AG04450 (cell line): ENCODE data around the gene PHACTR4. TPM values are rescaled to one million over a fixed set of nuclear protein-coding genes. Genes with fewer than 3 reads are reported as not detected.

Experiments used
- CTCF ChIA-PET: fragments of 300-600, 350-600 bp; formaldehyde crosslinking; extraction: SDS; loops from one replicate; lab custom pipeline; 2022; ENCODE audit warnings: antibody characterized with exemption, inconsistent platforms; lab: Charles Lee
- POLR2A ChIA-PET: fragments of 350-600 bp; formaldehyde crosslinking; extraction: SDS; loops from one replicate; lab custom pipeline; 2021; ENCODE audit warnings: antibody characterized with exemption, inconsistent platforms; lab: Yijun Ruan, JAX
- DNase-seq: peaks from one replicate; pipeline ENCODE4 v3.0.0-alpha.2; 2011; ENCODE audit warnings: low read depth, low spot score
- H3K27ac ChIP-seq: one replicate; pipeline ENCODE4 v1.5.1; 2012; ENCODE audit warnings: low read depth, low read length, control low read depth
- H3K27me3 ChIP-seq: one replicate; pipeline ENCODE4 v1.6.0; 2012; ENCODE audit warnings: low read length; ENCODE audit not compliant: control insufficient read depth, insufficient read depth
- H3K4me3 ChIP-seq: 2 replicates; pipeline ENCODE4 v1.5.1; 2011; ENCODE audit warnings: mild to moderate bottlenecking, low read depth, low read length, control low read depth
- H3K9me3 ChIP-seq: 2 replicates; pipeline ENCODE4 v1.5.1; 2012; ENCODE audit warnings: low read length; ENCODE audit not compliant: control insufficient read depth, insufficient read depth
- polyA plus RNA-seq: library from polyadenylated mRNA; depleted of rRNA; stranded (reverse); fragments of >200 nt; gene quantifications from 2 replicates; pipeline ENCODE4 v1.2.3, GENCODE V29; 2011
- TF ChIP-seq, protein P1 (sequence below): IDR thresholded peaks from 2 replicates; pipeline ENCODE4 v1.5.1; 2011; ENCODE audit warnings: low read depth, low read length, control low read depth, inconsistent platforms

PHACTR4 gene
- polyA plus RNA-seq, 1 experiment, result 12.3 TPM

- TF ChIP-seq, protein P1, sequence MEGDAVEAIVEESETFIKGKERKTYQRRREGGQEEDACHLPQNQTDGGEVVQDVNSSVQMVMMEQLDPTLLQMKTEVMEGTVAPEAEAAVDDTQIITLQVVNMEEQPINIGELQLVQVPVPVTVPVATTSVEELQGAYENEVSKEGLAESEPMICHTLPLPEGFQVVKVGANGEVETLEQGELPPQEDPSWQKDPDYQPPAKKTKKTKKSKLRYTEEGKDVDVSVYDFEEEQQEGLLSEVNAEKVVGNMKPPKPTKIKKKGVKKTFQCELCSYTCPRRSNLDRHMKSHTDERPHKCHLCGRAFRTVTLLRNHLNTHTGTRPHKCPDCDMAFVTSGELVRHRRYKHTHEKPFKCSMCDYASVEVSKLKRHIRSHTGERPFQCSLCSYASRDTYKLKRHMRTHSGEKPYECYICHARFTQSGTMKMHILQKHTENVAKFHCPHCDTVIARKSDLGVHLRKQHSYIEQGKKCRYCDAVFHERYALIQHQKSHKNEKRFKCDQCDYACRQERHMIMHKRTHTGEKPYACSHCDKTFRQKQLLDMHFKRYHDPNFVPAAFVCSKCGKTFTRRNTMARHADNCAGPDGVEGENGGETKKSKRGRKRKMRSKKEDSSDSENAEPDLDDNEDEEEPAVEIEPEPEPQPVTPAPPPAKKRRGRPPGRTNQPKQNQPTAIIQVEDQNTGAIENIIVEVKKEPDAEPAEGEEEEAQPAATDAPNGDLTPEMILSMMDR, result no peak
- no peaks in the 10 kb centered on the region for H3K9me3 ChIP-seq
- ChIA-PET POLR2A (no interaction called here), CTCF (interaction anchor here (0.6 kb wide), 1 partner anchor 28 kb away, joined by 3 read pairs; no protein-coding TSS in a partner anchor)
- no peak overlapping the region for H3K4me3 ChIP-seq
- DNase-seq, result no peak
- H3K27me3 ChIP-seq, result no peaks in the 10 kb centered on the region
- no peak overlapping the region for H3K27ac ChIP-seq
Measured at GRCh38 chr1:28503117-28503516, 133.6 kb downstream of the PHACTR4 start.

- TF ChIP-seq, protein P1, result 0 out of 2 replicates have a peak, but pooled peaks have one; percentile 4
- POLR2A ChIA-PET, result interaction anchor here (0.5 to 2.8 kb wide), 20 partner anchors 10 to 681 kb away, joined by 3 to 15 read pairs (median 4); partner anchors contain the start of genes MED18, PHACTR4 and RNU11
- DNase-seq, result peak; percentile 98
- H3K4me3 ChIP-seq, result peak within 1 kb of the TSS; percentile 95
- H3K9me3 ChIP-seq, result no peaks in the 10 kb centered on the region
- H3K27me3 ChIP-seq, result no peaks in the 10 kb centered on the region
- CTCF ChIA-PET, result interaction anchor here (1.0 kb wide), 1 partner anchor 257 kb away, joined by 4 read pairs; no protein-coding TSS in a partner anchor
- peak within 1 kb of the TSS; percentile 89 for H3K27ac ChIP-seq
Measured at GRCh38 chr1:28505406-28506187, 136.1 kb downstream of the PHACTR4 start, which contains the start of gene RCC1. TSS of gene RCC1 (plus strand) at chr1:28506043. CDS start at chr1:28529867, 23,824 bp downstream.

DNA sequence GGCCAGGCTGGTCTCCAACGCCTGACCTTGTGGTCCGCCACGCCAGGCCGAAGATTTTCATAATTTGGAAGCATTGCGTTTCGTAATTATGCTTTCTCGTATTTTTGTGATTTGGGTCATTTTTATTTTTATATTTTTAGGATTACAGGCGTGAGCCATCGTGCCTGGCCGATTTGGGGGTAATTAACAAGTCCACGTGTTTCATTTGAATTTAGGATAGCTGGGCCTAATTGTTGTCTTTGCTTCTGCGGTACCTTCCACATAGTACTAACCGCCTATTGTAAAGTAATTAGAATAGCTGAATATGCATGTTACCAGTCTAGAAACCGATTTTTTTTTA, 137.3 kb downstream of the PHACTR4 start:
- TF ChIP-seq, protein P1, result no peak

DNA sequence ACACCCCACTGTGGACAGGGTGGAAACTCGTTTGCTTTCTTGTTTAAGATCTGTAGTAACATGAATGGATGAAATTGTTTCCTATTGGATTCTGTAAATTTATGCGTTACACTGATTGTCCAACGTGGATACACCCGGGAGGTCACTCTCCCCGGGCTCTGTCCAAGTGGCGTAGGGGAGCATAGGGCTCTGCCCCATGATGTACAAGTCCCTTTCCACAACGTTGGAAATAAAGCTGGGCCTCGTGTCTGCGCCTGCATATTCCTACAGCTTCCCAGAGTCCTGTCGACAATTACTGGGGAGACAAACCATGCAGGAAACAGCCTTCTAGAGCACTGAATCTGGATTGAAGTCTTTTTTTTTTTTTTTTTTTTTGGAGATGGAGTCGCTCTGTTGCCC, 137.7 kb downstream of the PHACTR4 start:
- TF ChIP-seq, protein P1, result no peak
- peak overlapping the region; percentile 95 for H3K4me3 ChIP-seq
- ChIA-PET POLR2A (interaction anchor here (0.6 to 2.8 kb wide), 6 partner anchors 69 to 633 kb away, joined by 3 to 15 read pairs (median 4); no protein-coding TSS in a partner anchor), CTCF (interaction anchor here (2.0 to 2.7 kb wide), 2 partner anchors 10 to 148 kb away, joined by 7 to 8 read pairs; no protein-coding TSS in a partner anchor)
- DNase-seq, result no peak
- H3K9me3 ChIP-seq, result no peaks in the 10 kb centered on the region
- no peaks in the 10 kb centered on the region for H3K27me3 ChIP-seq
- H3K27ac ChIP-seq, result peak overlapping the region; percentile 89

More for the DNA sequence above, 137.3 kb downstream of the PHACTR4 start:
- H3K27ac ChIP-seq, result peak overlapping the region; percentile 89
- H3K9me3 ChIP-seq, result no peaks in the 10 kb centered on the region
- POLR2A ChIA-PET, result interaction anchor here (0.6 to 2.8 kb wide), 6 partner anchors 69 to 633 kb away, joined by 3 to 15 read pairs (median 4); no protein-coding TSS in a partner anchor
- H3K27me3 ChIP-seq, result no peaks in the 10 kb centered on the region
- CTCF ChIA-PET, result interaction anchor here (2.0 to 2.7 kb wide), 2 partner anchors 10 to 147 kb away, joined by 7 to 8 read pairs; no protein-coding TSS in a partner anchor
- H3K4me3 ChIP-seq, result peak overlapping the region; percentile 95
- DNase-seq, result no peak
